Prostate gland (tissue), 2 donors: ENCODE measurements around the gene SEC61A1.

ENCODE experiments used
- CTCF ChIP-seq, 4 experiments: fragments of 200-600 bp in 2 of 4; fragments of 450-650 bp in 2 of 4; sonication (generic) in 2 of 4; IDR thresholded peaks; 1 replicate in 3 of 4; 2 replicates in 1 of 4; pipeline ENCODE4 v1.5.1; 2016 to 2019; ENCODE audit warnings: antibody characterized with exemption in 4 of 4, mild to moderate bottlenecking in 2 of 4, moderate library complexity in 2 of 4
- POLR2A ChIP-seq: fragments of 450-650 bp; IDR thresholded peaks from one replicate; pipeline ENCODE4 v1.6.1; 2016; ENCODE audit warnings: antibody characterized with exemption, mild to moderate bottlenecking
- POLR2AphosphoS5 ChIP-seq: sonication (generic); formaldehyde crosslinking; IDR thresholded peaks from one replicate; pipeline ENCODE4 v1.6.1; 2017; ENCODE audit warnings: antibody characterized with exemption

DNA sequence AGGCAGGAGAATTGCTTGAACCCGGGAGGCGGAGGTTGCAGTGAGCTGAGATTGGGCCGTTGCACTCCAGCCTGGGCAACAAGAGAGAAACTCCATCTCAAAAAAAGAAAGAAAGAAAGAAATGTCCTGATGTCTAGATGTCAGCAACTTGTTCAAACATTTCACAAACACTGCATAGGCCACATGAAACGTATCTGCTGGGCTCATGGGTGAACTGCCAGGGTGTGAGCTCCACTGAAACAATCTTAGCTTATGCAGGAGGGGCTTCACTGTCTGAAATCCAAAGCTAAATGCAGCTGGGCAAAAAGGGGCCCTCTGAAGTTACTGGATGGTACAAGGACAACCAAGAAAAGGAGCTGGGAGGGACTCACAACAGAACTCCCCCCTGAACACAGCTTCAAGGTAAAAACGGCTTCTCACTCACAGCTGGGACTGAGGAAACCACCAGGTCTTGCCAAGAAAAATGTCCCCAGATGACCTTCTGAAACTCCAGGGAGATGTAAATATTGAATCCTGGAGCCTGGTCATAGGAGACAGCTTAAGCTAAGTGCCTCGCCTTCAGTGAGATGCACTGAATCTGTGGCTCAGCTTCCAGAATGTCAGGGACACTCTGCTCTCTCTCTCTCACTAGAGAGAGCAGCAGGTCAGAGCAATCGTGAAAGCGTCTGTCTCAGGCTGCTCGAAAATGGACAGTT, 31.9 kb downstream of the SEC61A1 start:
- no peak for TF ChIP-seq POLR2A
- no peak for TF ChIP-seq CTCF (IDR thresholded peaks at IDR 0.05)
- TF ChIP-seq POLR2AphosphoS5: no peak
